MM.1S (cell line): ENCODE measurements around the gene CEMIP2.

Experiments used
- DNase-seq: peaks from one replicate; pipeline ENCODE4 v3.0.0-alpha.2; 2015
- H2AFZ ChIP-seq: fragments of 300-600 bp; sonication (generic); 2 replicates; pipeline ENCODE4 v1.6.0; 2016; ENCODE audit warnings: antibody characterized with exemption, low read length
- H3F3A ChIP-seq: fragments of 300-600 bp; sonication (generic); 2 replicates; pipeline ENCODE4 v1.6.1; 2016; ENCODE audit warnings: mild to moderate bottlenecking, antibody characterized with exemption, low read length, moderate library complexity, mixed read lengths; ENCODE audit not compliant: insufficient read depth
- H3K27ac ChIP-seq: fragments of 300-600 bp; sonication (generic); 2 replicates; pipeline ENCODE4 v1.5.1; 2016; ENCODE audit warnings: mild to moderate bottlenecking, low read length
- H3K27me3 ChIP-seq: fragments of 300-600 bp; sonication (generic); replicated peaks from 2 replicates; pipeline ENCODE4 v1.6.0; 2016; ENCODE audit warnings: low read length; ENCODE audit not compliant: insufficient read depth
- H3K36me3 ChIP-seq: fragments of 300-600 bp; sonication (generic); replicated peaks from 2 replicates; pipeline ENCODE4 v1.6.1; 2016; ENCODE audit warnings: mild to moderate bottlenecking, low read length, mixed read lengths; ENCODE audit not compliant: insufficient read depth
- H3K4me1 ChIP-seq: fragments of 300-600 bp; sonication (generic); 2 replicates; pipeline ENCODE4 v1.6.1; 2016; ENCODE audit warnings: low read length, mixed read lengths
- H3K4me2 ChIP-seq: fragments of 300-600 bp; sonication (generic); 2 replicates; pipeline ENCODE4 v1.6.0; 2016; ENCODE audit warnings: low read depth, low read length
- H3K4me3 ChIP-seq: fragments of 300-600 bp; sonication (generic); 2 replicates; pipeline ENCODE4 v1.5.1; 2016; ENCODE audit warnings: low read length, mixed read lengths
- H3K79me2 ChIP-seq: fragments of 300-600 bp; sonication (generic); 2 replicates; pipeline ENCODE4 v1.6.1; 2016; ENCODE audit warnings: mixed run types, low read length, mixed read lengths
- H3K9ac ChIP-seq: fragments of 300-600 bp; sonication (generic); 2 replicates; pipeline ENCODE4 v1.6.1; 2016; ENCODE audit warnings: low read length, mixed read lengths
- H3K9me2 ChIP-seq: fragments of 300-600 bp; sonication (generic); replicated peaks from 2 replicates; pipeline ENCODE4 v1.6.1; 2016; ENCODE audit warnings: mild to moderate bottlenecking, low read length, mixed read lengths; ENCODE audit not compliant: insufficient read depth
- H3K9me3 ChIP-seq: fragments of 300-600 bp; sonication (generic); replicated peaks from 2 replicates; pipeline ENCODE4 v1.6.1; 2016; ENCODE audit warnings: mild to moderate bottlenecking, low read length, mixed read lengths; ENCODE audit not compliant: insufficient read depth
- H4K20me1 ChIP-seq: fragments of 300-600 bp; sonication (generic); 2 replicates; pipeline ENCODE4 v1.6.1; 2016; ENCODE audit warnings: mild to moderate bottlenecking, low read length, moderate library complexity, mixed read lengths; ENCODE audit not compliant: insufficient read depth
- CTCF ChIP-seq: fragments of 300-600 bp; sonication (generic); IDR thresholded peaks from 2 replicates; pipeline ENCODE4 v1.5.1; 2016; ENCODE audit warnings: antibody characterized with exemption, low read length, mixed read lengths
- EZH2 ChIP-seq: fragments of 300-600 bp; sonication (generic); optimal IDR thresholded peaks from 2 replicates; pipeline ENCODE3; 2017; ENCODE audit warnings: low read depth, mild to moderate bottlenecking, antibody characterized with exemption, low read length, mixed read lengths
- EZH2phosphoT487 ChIP-seq: fragments of 300-600 bp; sonication (generic); IDR thresholded peaks from 2 replicates; pipeline ENCODE4 v1.6.1; 2018; ENCODE audit warnings: antibody characterized with exemption, low read length

Gene CEMIP2

GRCh38 chr9:71780953-71781352 is 12.6 kb upstream of the CEMIP2 start:
- TF ChIP-seq EZH2 (no peak), EZH2phosphoT487 (no peak), CTCF (no peak)
- no peaks in the 10 kb centered on the region for H3F3A ChIP-seq
- H3K36me3 ChIP-seq: no peaks in the 10 kb centered on the region
- no peak overlapping the region for H3K4me2 ChIP-seq
- H3K79me2 ChIP-seq: no peaks in the 10 kb centered on the region
- H3K9me2 ChIP-seq: no peaks in the 10 kb centered on the region
- H3K4me3 ChIP-seq: no peak overlapping the region
- no peak overlapping the region for H3K9ac ChIP-seq
- no peaks in the 10 kb centered on the region for H4K20me1 ChIP-seq
- H2AFZ ChIP-seq: no peak overlapping the region
- no peaks in the 10 kb centered on the region for H3K9me3 ChIP-seq
- DNase-seq: no peak
- no peak overlapping the region for H3K27ac ChIP-seq
- H3K27me3 ChIP-seq: no peaks in the 10 kb centered on the region
- peaks cover 6% of the 10 kb centered on the region; the same call in 1 of the 2 replicates for H3K4me1 ChIP-seq

- Histone ChIP-seq H3K4me1 (peaks cover 6% of the 10 kb centered on the region; the same call in 1 of the 2 replicates), H3K4me3 (no peak overlapping the region), H3K9me2 (no peaks in the 10 kb centered on the region), H3K9ac (no peak overlapping the region), H2AFZ (no peak overlapping the region), H4K20me1 (no peaks in the 10 kb centered on the region), H3K4me2 (no peak overlapping the region), H3F3A (no peaks in the 10 kb centered on the region), H3K36me3 (no peaks in the 10 kb centered on the region), H3K9me3 (no peaks in the 10 kb centered on the region), H3K27ac (no peak overlapping the region), H3K79me2 (no peaks in the 10 kb centered on the region), H3K27me3 (no peaks in the 10 kb centered on the region)
- no peak for DNase-seq
- TF ChIP-seq EZH2phosphoT487 (no peak), EZH2 (no peak), CTCF (no peak)
Observed at GRCh38 chr9:71778085-71778484, 9.8 kb upstream of the CEMIP2 start.

- Histone ChIP-seq H3K27me3 (no peaks in the 10 kb centered on the region), H3K4me2 (no peak overlapping the region), H3K9me3 (no peaks in the 10 kb centered on the region), H3F3A (0 out of 2 replicates have a peak, but pooled peaks cover under 1% of the 10 kb centered on the region), H3K4me1 (no peaks in the 10 kb centered on the region), H3K27ac (no peak overlapping the region), H2AFZ (no peak overlapping the region), H3K36me3 (no peaks in the 10 kb centered on the region), H3K9me2 (no peaks in the 10 kb centered on the region), H3K9ac (no peak overlapping the region), H4K20me1 (no peaks in the 10 kb centered on the region), H3K79me2 (no peaks in the 10 kb centered on the region), H3K4me3 (no peak overlapping the region)
- no peak for DNase-seq
- no peak for TF ChIP-seq CTCF
- TF ChIP-seq EZH2phosphoT487: no peak
- no peak for TF ChIP-seq EZH2
Observed at GRCh38 chr9:71774920-71775319, 6.6 kb upstream of the CEMIP2 start.

- Histone ChIP-seq H3K9ac (no peak overlapping the region), H3F3A (peaks cover 13% of the 10 kb centered on the region; the same call in 1 of the 2 replicates), H3K36me3 (no peaks in the 10 kb centered on the region), H3K9me3 (no peaks in the 10 kb centered on the region), H4K20me1 (no peaks in the 10 kb centered on the region), H3K79me2 (peaks cover 1% of the 10 kb centered on the region), H3K27ac (no peak overlapping the region), H3K4me2 (no peak overlapping the region), H2AFZ (no peak overlapping the region), H3K4me1 (no peaks in the 10 kb centered on the region), H3K9me2 (no peaks in the 10 kb centered on the region), H3K4me3 (no peak overlapping the region), H3K27me3 (no peaks in the 10 kb centered on the region)
- DNase-seq: no peak
- no peak for TF ChIP-seq CTCF
- TF ChIP-seq EZH2: no peak
- TF ChIP-seq EZH2phosphoT487: no peak
Observed at GRCh38 chr9:71772726-71773125, 4.4 kb upstream of the CEMIP2 start.
